GM12875 (cell line): ENCODE results near the gene SYNJ2.

Experiments
- H3K4me3 ChIP-seq: one replicate; pipeline ENCODE4 v1.5.1; 2011; ENCODE audit warnings: low read depth, low read length, control low read depth
- TF ChIP-seq, protein P1 (sequence below): IDR thresholded peaks from 2 replicates; pipeline ENCODE4 v1.5.1; 2011; ENCODE audit warnings: low read depth, mild to moderate bottlenecking, control low read depth, inconsistent platforms, low read length, moderate library complexity, borderline replicate concordance; ENCODE audit not compliant: insufficient read depth

SYNJ2 gene

DNA sequence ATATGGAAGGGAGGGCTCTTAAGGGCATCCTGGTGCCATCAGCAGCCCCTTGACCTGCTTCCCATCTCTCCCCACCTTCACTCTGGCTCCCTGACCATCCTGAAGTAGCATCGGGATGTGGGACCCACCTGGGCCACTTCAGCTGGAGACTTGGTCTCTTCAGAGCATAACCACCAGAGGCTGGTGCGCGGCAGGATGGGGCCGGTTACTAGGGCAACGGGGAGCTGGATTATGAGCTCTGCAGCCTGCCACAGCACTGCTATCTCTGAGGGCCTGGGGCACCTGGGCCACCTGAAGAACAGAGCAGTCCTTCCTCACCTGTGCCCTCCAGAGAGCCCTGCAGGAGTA is 79.7 kb downstream of the SYNJ2 start:
- TF ChIP-seq, protein P1, sequence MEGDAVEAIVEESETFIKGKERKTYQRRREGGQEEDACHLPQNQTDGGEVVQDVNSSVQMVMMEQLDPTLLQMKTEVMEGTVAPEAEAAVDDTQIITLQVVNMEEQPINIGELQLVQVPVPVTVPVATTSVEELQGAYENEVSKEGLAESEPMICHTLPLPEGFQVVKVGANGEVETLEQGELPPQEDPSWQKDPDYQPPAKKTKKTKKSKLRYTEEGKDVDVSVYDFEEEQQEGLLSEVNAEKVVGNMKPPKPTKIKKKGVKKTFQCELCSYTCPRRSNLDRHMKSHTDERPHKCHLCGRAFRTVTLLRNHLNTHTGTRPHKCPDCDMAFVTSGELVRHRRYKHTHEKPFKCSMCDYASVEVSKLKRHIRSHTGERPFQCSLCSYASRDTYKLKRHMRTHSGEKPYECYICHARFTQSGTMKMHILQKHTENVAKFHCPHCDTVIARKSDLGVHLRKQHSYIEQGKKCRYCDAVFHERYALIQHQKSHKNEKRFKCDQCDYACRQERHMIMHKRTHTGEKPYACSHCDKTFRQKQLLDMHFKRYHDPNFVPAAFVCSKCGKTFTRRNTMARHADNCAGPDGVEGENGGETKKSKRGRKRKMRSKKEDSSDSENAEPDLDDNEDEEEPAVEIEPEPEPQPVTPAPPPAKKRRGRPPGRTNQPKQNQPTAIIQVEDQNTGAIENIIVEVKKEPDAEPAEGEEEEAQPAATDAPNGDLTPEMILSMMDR: no peak
- H3K4me3 ChIP-seq: no peak overlapping the region

DNA sequence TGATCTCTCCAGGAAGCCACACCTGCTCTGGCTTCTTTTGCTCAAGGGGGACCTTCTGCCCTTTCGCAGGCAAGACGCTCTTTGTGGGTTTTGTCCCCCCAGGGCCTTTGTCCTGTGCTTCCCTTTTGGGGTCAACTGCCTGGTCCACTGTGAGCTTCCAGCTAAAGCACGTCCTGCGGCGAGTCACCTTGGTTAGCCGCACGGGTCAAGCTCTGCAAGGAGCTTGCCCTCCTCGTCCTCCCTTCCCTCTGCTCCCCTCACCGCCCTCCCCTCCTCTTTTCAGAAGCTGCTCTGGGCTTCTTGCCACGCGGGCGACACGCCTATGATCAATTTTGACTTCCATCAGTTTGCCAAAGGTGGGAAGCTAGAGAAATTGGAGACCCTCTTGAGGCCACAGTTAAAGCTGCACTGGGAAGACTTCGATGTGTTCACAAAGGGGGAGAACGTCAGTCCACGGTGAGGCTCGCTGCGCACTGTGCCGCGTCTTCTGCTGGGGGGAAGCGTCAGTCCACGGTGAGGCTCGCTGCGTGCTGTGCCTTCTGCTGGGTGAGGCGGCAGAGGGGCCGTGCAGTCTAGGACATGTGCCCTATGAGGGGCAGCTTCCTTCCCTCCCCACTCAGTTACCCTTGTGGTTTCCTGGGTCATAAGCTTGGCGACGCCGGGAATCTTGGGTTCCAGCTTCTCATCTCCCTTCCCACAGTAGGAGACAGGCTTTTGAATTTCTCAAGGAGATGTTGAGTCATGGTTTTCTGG is 80.2 kb downstream of the SYNJ2 start:
- TF ChIP-seq, protein P1: no peak
- no peak overlapping the region for H3K4me3 ChIP-seq

DNA sequence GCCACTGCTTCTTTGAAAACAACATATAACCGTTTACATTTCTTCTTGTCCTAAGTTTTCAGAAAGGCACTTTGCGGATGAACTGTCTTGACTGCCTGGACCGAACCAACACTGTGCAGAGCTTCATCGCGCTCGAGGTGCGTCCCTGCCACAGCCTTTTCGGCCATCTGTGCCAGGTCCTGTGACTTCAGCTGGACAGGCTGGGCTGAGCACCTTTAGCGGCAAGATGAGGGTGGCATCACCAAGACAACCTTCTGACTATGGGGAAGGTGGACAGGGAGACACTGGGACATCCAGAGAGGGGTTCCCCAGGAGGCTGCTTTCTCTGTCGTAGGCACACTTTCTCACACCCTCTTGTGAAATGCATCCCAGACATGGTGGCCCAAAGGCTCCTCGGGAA is 82.1 kb downstream of the SYNJ2 start:
- TF ChIP-seq, protein P1: no peak
- no peak overlapping the region for H3K4me3 ChIP-seq

DNA sequence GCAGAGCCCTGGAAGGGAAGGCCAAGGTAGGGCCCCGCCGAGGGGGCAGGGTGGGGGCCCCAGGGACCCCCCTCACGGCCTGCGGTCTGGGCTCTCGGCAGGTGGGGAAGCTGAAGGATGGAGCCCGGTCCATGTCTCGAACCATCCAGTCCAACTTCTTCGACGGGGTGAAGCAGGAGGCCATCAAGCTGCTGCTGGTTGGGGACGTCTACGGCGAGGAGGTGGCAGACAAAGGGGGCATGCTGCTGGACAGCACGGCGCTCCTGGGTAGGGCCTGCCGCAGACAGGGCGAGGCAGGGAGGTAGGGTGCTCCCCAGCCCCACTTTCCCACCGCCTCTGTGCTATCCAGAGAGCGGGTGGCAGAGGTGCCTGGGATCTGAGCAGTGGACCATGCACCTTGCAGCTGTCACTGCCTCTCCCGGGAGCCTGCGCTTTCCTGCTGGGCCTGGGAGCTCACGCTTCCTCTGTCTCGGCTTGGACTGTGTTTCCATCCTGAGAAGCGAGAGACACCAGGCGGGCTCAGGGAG is 83.1 kb downstream of the SYNJ2 start:
- no peak overlapping the region for H3K4me3 ChIP-seq
- TF ChIP-seq, protein P1: no peak

DNA sequence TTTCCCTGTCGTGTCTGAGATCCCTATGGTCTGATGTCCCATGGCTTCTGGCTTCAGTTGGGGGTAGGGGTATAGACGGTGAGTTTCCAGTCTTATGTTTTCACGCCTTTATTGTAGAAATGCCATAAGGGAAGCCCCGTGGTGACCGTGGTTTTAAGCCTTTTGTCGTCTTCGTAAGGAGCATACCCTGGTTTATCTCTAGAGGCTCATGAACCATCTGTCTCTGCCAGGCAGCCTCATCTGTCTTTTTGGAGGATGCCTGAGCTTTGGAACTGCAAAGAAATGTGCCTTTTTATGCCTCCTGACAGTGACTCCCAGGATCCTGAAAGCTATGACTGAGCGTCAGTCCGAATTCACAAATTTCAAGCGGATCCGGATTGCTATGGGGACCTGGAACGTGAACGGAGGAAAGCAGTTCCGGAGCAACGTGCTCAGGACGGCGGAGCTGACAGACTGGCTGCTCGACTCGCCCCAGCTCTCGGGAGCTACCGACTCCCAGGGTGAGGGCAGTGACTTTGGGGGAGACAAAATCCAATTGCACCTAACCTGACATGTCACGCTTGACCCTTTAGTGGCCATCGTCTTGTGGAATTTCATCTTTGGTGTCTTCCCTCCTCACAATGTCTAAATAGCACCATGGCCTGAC is 84.6 kb downstream of the SYNJ2 start:
- TF ChIP-seq, protein P1: no peak
- no peak overlapping the region for H3K4me3 ChIP-seq

DNA sequence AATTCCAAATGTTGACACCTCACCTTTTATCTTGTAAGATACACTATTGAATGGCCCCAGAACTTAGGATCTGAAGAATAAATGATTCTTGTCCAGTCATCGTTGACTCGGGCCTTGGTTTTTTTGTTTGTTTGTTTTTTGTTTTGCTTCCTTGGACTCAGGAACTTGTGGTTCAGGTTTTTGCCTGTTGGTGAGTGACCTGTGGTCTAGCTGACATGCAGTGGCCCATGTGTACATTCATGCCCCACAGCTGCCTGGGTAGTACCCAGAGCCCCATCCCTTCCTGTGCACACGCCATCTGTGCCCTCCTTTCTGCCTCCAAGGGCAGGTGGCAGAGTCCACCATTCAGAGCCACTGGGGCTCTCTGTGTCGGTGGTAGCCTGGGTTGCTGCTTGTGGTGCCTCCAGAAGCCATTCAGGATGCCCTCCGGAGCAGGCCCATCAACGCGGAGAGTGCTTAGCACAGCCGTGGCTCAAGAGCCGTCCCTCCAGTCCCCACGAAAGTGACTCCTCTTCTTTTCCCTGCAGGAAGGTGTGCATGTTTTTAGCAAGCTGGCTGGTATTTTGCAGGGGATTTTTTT is 85.9 kb downstream of the SYNJ2 start:
- TF ChIP-seq, protein P1: no peak
- H3K4me3 ChIP-seq: no peak overlapping the region
